WTC11 (cell line): ENCODE results near the gene CFAP299.

Experiments
- FOXJ3 ChIP-seq: sonication (generic); formaldehyde crosslinking; IDR thresholded peaks from 2 replicates; pipeline ENCODE4 v1.9.0; 2021; ENCODE audit warnings: missing genetic modification reagents, mild to moderate bottlenecking, borderline replicate concordance
- JUN ChIP-seq: sonication (generic); formaldehyde crosslinking; IDR thresholded peaks from 2 replicates; pipeline ENCODE4 v1.8.0; 2023; ENCODE audit warnings: mild to moderate bottlenecking, missing genetic modification reagents
- NFATC4 ChIP-seq: fragments of 250-450 bp; sonication (Bioruptor Pico); IDR thresholded peaks from 2 replicates; pipeline ENCODE4 v1.9.0; 2021; ENCODE audit warnings: mild to moderate bottlenecking
- TEAD1 ChIP-seq: sonication (generic); formaldehyde crosslinking; IDR thresholded peaks from 2 replicates; pipeline ENCODE4 v1.8.0; 2022; ENCODE audit warnings: mild to moderate bottlenecking, missing genetic modification reagents
- USF2 ChIP-seq: sonication (generic); formaldehyde crosslinking; IDR thresholded peaks from 2 replicates; pipeline ENCODE4 v1.8.1; 2023; ENCODE audit warnings: mild to moderate bottlenecking, missing genetic modification reagents, moderate library complexity
- ZNF121 ChIP-seq: sonication (generic); formaldehyde crosslinking; IDR thresholded peaks from 2 replicates; pipeline ENCODE4 v1.8.0; 2023; ENCODE audit warnings: missing genetic modification reagents
- ZNF416 ChIP-seq: fragments of 250-450 bp; sonication (Bioruptor Pico); IDR thresholded peaks from 2 replicates; pipeline ENCODE4 v1.9.0; 2021; ENCODE audit warnings: mild to moderate bottlenecking, inconsistent platforms
- TF ChIP-seq, protein P1 (sequence below): fragments of 200-600 bp; IDR thresholded peaks from 2 replicates; pipeline ENCODE4 v1.8.0; 2022; ENCODE audit warnings: antibody characterized with exemption
- TF ChIP-seq, protein P2 (sequence below): sonication (generic); formaldehyde crosslinking; IDR thresholded peaks from 2 replicates; pipeline ENCODE4 v1.8.0; 2023; ENCODE audit warnings: missing genetic modification reagents
- TF ChIP-seq, protein P3 (sequence below): sonication (generic); formaldehyde crosslinking; IDR thresholded peaks from 2 replicates; pipeline ENCODE4 v1.8.0; 2022; ENCODE audit warnings: missing genetic modification reagents
- TF ChIP-seq, protein P4 (sequence below): fragments of 250-450 bp; sonication (Bioruptor Pico); IDR thresholded peaks from 2 replicates; pipeline ENCODE4 v1.9.0; 2021; ENCODE audit warnings: moderate library complexity, mild to moderate bottlenecking, inconsistent platforms, borderline replicate concordance
- TF ChIP-seq, protein P5 (sequence below): sonication (generic); formaldehyde crosslinking; IDR thresholded peaks from 2 replicates; pipeline ENCODE4 v1.8.1; 2022; ENCODE audit warnings: low read depth, mild to moderate bottlenecking, moderate library complexity, missing genetic modification reagents, borderline replicate concordance

DNA sequence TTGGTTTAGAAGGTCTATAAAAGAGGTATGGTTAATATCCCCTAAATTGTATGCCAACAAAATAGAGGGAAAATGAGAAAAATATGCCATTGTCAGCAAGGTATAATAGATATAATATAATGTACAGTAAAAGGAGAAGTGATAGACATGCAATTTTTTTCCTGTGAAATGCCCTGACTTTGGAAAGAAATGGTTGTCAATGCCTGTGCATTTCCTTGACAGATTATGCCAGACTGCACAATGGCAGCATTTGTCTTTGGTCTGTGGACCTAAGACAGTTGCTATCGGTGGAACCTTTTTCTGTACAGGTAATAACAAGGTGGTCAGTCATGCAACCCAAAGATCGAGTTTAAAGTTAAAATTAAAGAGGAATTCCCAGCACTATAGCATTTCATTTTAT is 301.7 kb downstream of the CFAP299 start:
- TF ChIP-seq, protein P1, sequence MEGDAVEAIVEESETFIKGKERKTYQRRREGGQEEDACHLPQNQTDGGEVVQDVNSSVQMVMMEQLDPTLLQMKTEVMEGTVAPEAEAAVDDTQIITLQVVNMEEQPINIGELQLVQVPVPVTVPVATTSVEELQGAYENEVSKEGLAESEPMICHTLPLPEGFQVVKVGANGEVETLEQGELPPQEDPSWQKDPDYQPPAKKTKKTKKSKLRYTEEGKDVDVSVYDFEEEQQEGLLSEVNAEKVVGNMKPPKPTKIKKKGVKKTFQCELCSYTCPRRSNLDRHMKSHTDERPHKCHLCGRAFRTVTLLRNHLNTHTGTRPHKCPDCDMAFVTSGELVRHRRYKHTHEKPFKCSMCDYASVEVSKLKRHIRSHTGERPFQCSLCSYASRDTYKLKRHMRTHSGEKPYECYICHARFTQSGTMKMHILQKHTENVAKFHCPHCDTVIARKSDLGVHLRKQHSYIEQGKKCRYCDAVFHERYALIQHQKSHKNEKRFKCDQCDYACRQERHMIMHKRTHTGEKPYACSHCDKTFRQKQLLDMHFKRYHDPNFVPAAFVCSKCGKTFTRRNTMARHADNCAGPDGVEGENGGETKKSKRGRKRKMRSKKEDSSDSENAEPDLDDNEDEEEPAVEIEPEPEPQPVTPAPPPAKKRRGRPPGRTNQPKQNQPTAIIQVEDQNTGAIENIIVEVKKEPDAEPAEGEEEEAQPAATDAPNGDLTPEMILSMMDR = no peak
- no peak for TF ChIP-seq ZNF416 (CRISPR knock-in tag)
- no peak for TF ChIP-seq FOXJ3 (CRISPR knock-in tag)
- TF ChIP-seq, protein P2, sequence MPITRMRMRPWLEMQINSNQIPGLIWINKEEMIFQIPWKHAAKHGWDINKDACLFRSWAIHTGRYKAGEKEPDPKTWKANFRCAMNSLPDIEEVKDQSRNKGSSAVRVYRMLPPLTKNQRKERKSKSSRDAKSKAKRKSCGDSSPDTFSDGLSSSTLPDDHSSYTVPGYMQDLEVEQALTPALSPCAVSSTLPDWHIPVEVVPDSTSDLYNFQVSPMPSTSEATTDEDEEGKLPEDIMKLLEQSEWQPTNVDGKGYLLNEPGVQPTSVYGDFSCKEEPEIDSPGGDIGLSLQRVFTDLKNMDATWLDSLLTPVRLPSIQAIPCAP = no peak
- TF ChIP-seq, protein P3, sequence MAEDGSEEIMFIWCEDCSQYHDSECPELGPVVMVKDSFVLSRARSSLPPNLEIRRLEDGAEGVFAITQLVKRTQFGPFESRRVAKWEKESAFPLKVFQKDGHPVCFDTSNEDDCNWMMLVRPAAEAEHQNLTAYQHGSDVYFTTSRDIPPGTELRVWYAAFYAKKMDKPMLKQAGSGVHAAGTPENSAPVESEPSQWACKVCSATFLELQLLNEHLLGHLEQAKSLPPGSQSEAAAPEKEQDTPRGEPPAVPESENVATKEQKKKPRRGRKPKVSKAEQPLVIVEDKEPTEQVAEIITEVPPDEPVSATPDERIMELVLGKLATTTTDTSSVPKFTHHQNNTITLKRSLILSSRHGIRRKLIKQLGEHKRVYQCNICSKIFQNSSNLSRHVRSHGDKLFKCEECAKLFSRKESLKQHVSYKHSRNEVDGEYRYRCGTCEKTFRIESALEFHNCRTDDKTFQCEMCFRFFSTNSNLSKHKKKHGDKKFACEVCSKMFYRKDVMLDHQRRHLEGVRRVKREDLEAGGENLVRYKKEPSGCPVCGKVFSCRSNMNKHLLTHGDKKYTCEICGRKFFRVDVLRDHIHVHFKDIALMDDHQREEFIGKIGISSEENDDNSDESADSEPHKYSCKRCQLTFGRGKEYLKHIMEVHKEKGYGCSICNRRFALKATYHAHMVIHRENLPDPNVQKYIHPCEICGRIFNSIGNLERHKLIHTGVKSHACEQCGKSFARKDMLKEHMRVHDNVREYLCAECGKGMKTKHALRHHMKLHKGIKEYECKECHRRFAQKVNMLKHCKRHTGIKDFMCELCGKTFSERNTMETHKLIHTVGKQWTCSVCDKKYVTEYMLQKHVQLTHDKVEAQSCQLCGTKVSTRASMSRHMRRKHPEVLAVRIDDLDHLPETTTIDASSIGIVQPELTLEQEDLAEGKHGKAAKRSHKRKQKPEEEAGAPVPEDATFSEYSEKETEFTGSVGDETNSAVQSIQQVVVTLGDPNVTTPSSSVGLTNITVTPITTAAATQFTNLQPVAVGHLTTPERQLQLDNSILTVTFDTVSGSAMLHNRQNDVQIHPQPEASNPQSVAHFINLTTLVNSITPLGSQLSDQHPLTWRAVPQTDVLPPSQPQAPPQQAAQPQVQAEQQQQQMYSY (CRISPR knock-in tag) = no peak
- TF ChIP-seq ZNF121 (CRISPR knock-in tag) = no peak
- TF ChIP-seq, protein P4, sequence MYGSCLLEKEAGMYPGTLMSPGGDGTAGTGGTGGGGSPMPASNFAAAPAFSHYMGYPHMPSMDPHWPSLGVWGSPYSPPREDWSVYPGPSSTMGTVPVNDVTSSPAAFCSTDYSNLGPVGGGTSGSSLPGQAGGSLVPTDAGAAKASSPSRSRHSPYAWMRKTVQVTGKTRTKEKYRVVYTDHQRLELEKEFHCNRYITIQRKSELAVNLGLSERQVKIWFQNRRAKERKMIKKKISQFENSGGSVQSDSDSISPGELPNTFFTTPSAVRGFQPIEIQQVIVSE = no peak
- no peak for TF ChIP-seq USF2 (CRISPR knock-in tag)
- no peak for TF ChIP-seq TEAD1
- no peak for TF ChIP-seq NFATC4 (CRISPR knock-in tag)
- TF ChIP-seq, protein P5, sequence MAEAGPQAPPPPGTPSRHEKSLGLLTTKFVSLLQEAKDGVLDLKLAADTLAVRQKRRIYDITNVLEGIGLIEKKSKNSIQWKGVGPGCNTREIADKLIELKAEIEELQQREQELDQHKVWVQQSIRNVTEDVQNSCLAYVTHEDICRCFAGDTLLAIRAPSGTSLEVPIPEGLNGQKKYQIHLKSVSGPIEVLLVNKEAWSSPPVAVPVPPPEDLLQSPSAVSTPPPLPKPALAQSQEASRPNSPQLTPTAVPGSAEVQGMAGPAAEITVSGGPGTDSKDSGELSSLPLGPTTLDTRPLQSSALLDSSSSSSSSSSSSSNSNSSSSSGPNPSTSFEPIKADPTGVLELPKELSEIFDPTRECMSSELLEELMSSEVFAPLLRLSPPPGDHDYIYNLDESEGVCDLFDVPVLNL = no peak
- no peak for TF ChIP-seq JUN (CRISPR knock-in tag)
